K562 (cell line): ENCODE data around the gene CELA3A. TPM values are rescaled to one million over a fixed set of nuclear protein-coding genes. Genes with fewer than 3 reads are reported as not detected.

Experiments
- CXXC5 ChIP-seq: fragments of 250-450 bp; sonication (Bioruptor Pico); IDR thresholded peaks from 2 replicates; pipeline ENCODE4 v1.8.0; 2022; ENCODE audit warnings: inconsistent platforms, mild to moderate bottlenecking, moderate library complexity
- FOS ChIP-seq: IDR thresholded peaks from 3 replicates; pipeline ENCODE4 v1.6.1; 2011; ENCODE audit not compliant: insufficient read length; ENCODE audit errors: extremely low read depth
- FOXK2 ChIP-seq, 2 experiments: fragments of 450-650 bp; IDR thresholded peaks in 1 of 2; conservative IDR thresholded peaks in 1 of 2; 2 replicates each; pipeline ENCODE4 v1.6.1; 2016; ENCODE audit warnings: low read depth in 2 of 2, mild to moderate bottlenecking in 1 of 2
- MECOM ChIP-seq: fragments of 250-450 bp; sonication (Bioruptor Pico); IDR thresholded peaks from 2 replicates; pipeline ENCODE4 v1.8.0; 2022; ENCODE audit warnings: inconsistent platforms
- MEIS2 ChIP-seq: fragments of 450-650 bp; IDR thresholded peaks from 2 replicates; pipeline ENCODE4 v1.6.1; 2014; ENCODE audit warnings: mild to moderate bottlenecking; ENCODE audit not compliant: partially characterized antibody
- NKRF ChIP-seq: fragments of 450-650 bp; IDR thresholded peaks from 2 replicates; pipeline ENCODE4 v1.6.1; 2016; ENCODE audit warnings: borderline replicate concordance
- SAFB2 ChIP-seq: fragments of 200-400 bp; formaldehyde crosslinking; IDR thresholded peaks from 2 replicates; pipeline ENCODE4 v1.6.1; 2018; ENCODE audit warnings: borderline replicate concordance, low read length, low read depth, moderate library complexity; ENCODE audit not compliant: severe bottlenecking
- ZNF584 ChIP-seq: fragments of 200-800 bp; sonication (Bioruptor generic); IDR thresholded peaks from 2 replicates; pipeline ENCODE4 v1.6.1; 2016; ENCODE audit warnings: low read depth, mild to moderate bottlenecking, missing genetic modification characterization, missing compliant biosample characterization
- ZNF592 ChIP-seq: fragments of 450-650 bp; IDR thresholded peaks from 2 replicates; pipeline ENCODE4 v1.6.1; 2017; ENCODE audit warnings: antibody characterized with exemption, mild to moderate bottlenecking
- polyA plus RNA-seq, 8 experiments: library from polyadenylated mRNA; depleted of rRNA in 4 of 8; stranded (reverse) in 5 of 8; unstranded in 3 of 8; fragments of >200 nt; fragmentation: Nextera tagmentation in 2 of 8; fragmentation: Illumina TruSeq in 1 of 8; extraction: Ambion mirVana in 2 of 8; extraction: Trizol in 1 of 8; gene quantifications; 2 replicates each; pipeline versions ENCODE4 v1.2.1 to v1.2.3, GENCODE V29; 2011 to 2014; ENCODE audit warnings: inconsistent platforms in 1 of 8, missing spikeins in 1 of 8
- total RNA-seq, 7 experiments: library from RNA; depleted of rRNA in 6 of 7; stranded (reverse); fragments of >200 nt in 6 of 7; fragmentation: Illumina TruSeq in 2 of 7; extraction: Trizol in 2 of 7; gene quantifications; 2 replicates each; pipeline versions ENCODE4 v1.2.1 to v1.2.3, GENCODE V29; 2011 to 2021; ENCODE audit warnings: low replicate concordance in 1 of 7
- TF ChIP-seq, protein P1 (sequence below): fragments of 450-650 bp; formaldehyde crosslinking; IDR thresholded peaks from 2 replicates; pipeline ENCODE4 v1.4.0; 2020; ENCODE audit warnings: mild to moderate bottlenecking, moderate library complexity
- TF ChIP-seq, protein P2 (sequence below): fragments of 450-650 bp; formaldehyde crosslinking; IDR thresholded peaks from 2 replicates; pipeline ENCODE4 v1.4.0; 2022; ENCODE audit warnings: missing genetic modification characterization
- TF ChIP-seq, protein P3 (sequence below), 2 experiments: fragments of 450-650 bp; conservative IDR thresholded peaks; 2 replicates each; pipeline ENCODE4 v1.6.1; 2017; ENCODE audit warnings: mild to moderate bottlenecking in 2 of 2, moderate library complexity in 2 of 2

CELA3A gene
- total and polyA plus RNA-seq, 9 of the 15 experiments (the other 6 are each of a cell fraction or from before 2014, with no cell fraction given) = 5.4 TPM; not detected in 8

- peak; percentile 96 for TF ChIP-seq ZNF584
- TF ChIP-seq CXXC5 = peak; percentile 98
- TF ChIP-seq, protein P1, sequence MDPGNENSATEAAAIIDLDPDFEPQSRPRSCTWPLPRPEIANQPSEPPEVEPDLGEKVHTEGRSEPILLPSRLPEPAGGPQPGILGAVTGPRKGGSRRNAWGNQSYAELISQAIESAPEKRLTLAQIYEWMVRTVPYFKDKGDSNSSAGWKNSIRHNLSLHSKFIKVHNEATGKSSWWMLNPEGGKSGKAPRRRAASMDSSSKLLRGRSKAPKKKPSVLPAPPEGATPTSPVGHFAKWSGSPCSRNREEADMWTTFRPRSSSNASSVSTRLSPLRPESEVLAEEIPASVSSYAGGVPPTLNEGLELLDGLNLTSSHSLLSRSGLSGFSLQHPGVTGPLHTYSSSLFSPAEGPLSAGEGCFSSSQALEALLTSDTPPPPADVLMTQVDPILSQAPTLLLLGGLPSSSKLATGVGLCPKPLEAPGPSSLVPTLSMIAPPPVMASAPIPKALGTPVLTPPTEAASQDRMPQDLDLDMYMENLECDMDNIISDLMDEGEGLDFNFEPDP (CRISPR knock-in tag) = 0 out of 2 replicates have a peak, but pooled peaks have one; percentile 36
- TF ChIP-seq FOS = peak; percentile 77
- TF ChIP-seq MEIS2 = peak; percentile 4
- TF ChIP-seq NKRF = 0 out of 2 replicates have a peak, but pooled peaks have one; percentile 40
- peak; percentile 75 for TF ChIP-seq MECOM (CRISPR knock-in tag)
- TF ChIP-seq, protein P2, sequence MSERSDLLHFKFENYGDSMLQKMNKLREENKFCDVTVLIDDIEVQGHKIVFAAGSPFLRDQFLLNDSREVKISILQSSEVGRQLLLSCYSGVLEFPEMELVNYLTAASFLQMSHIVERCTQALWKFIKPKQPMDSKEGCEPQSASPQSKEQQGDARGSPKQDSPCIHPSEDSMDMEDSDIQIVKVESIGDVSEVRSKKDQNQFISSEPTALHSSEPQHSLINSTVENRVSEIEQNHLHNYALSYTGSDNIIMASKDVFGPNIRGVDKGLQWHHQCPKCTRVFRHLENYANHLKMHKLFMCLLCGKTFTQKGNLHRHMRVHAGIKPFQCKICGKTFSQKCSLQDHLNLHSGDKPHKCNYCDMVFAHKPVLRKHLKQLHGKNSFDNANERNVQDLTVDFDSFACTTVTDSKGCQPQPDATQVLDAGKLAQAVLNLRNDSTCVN (CRISPR knock-in tag) = 0 out of 2 replicates have a peak, but pooled peaks have one; percentile 17
- peak; percentile 87 to 92 for TF ChIP-seq FOXK2 (conservative IDR thresholded peaks at IDR 0.05 in 1 of 2, IDR thresholded peaks at IDR 0.05 in 1 of 2; ENCODE audit: low read depth in 2 of 2)
- TF ChIP-seq SAFB2 = no peak
- TF ChIP-seq, protein P3, sequence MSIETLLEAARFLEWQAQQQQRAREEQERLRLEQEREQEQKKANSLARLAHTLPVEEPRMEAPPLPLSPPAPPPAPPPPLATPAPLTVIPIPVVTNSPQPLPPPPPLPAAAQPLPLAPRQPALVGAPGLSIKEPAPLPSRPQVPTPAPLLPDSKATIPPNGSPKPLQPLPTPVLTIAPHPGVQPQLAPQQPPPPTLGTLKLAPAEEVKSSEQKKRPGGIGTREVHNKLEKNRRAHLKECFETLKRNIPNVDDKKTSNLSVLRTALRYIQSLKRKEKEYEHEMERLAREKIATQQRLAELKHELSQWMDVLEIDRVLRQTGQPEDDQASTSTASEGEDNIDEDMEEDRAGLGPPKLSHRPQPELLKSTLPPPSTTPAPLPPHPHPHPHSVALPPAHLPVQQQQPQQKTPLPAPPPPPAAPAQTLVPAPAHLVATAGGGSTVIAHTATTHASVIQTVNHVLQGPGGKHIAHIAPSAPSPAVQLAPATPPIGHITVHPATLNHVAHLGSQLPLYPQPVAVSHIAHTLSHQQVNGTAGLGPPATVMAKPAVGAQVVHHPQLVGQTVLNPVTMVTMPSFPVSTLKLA (conservative IDR thresholded peaks at IDR 0.05) = peak; percentile 78 to 81
- TF ChIP-seq ZNF592 = peak; percentile 97
These were observed 47.1 kb downstream of the CELA3A start (continued) for GRCh38 chr1:22048351-22049192.
